ENCODE measurements around the gene P2RY6. TPM values are rescaled to one million over a fixed set of nuclear protein-coding genes. Genes with fewer than 3 reads are reported as not detected.

The P2RY6 gene
- total RNA-seq, 4 donors from 2014 or later, result 0.63 to 3.3 (median 0.90) TPM; not detected in 1

GRCh38 chr11:73308003-73308960 lies 36.1 kb downstream of the P2RY6 start, which contains the start of gene ARHGEF17:
Gene ARHGEF17, plus strand, starts transcription at chr11:73308276. Its CDS starts 363 bp downstream, at chr11:73308639.
- peak; percentile 49 to 52 for DNase-seq (ENCODE audit: low spot score in 2 of 2)
- Histone ChIP-seq H3K9me3 (no peaks in the 10 kb centered on the region), H3K4me1 (peaks cover 0 to 49% (median 32%) of the 10 kb centered on the region in 4 donors), H3K4me3 (peak within 1 kb of the TSS; percentile 71 to 90 (median 80)), H3K27me3 (no peaks in the 10 kb centered on the region), H3K27ac (peak within 1 kb of the TSS; percentile 94 to 99 (median 98)), H3K36me3 (peaks cover 0 to 13% (median 2%) of the 10 kb centered on the region in 3 donors)
- TF ChIP-seq EP300 (IDR thresholded peaks at IDR 0.05) (peak in 1 of 2 donors; percentile 62), POLR2A (IDR thresholded peaks at IDR 0.05) (no peak)
- WGBS, 2 donors, result 0 to 3% methylated on average over 47 to 48 of the region's 105 CpGs

- peak; percentile 82 to 89 for DNase-seq (ENCODE audit: low spot score in 2 of 2)
- H3K36me3 ChIP-seq, result peaks cover 0 to 13% (median 2%) of the 10 kb centered on the region in 3 donors
- peak overlapping the region; percentile 94 to 99 (median 98) for H3K27ac ChIP-seq
- no peaks in the 10 kb centered on the region for H3K27me3 ChIP-seq
- 3 to 4% methylated on average over 39 to 42 of the region's 78 CpGs for WGBS, 2 donors
- no peaks in the 10 kb centered on the region for H3K9me3 ChIP-seq
- TF ChIP-seq POLR2A (IDR thresholded peaks at IDR 0.05), result peak; percentile 65 to 78
- TF ChIP-seq CTCF (IDR thresholded peaks at IDR 0.05), result no peak
- peak in 1 of 2 donors; percentile 89 for TF ChIP-seq EP300 (IDR thresholded peaks at IDR 0.05)
- peak overlapping the region; percentile 71 to 90 (median 80) for H3K4me3 ChIP-seq
- H3K4me1 ChIP-seq, result peaks cover 0 to 59% (median 41%) of the 10 kb centered on the region in 4 donors
Observed at GRCh38 chr11:73308961-73309919, 37.1 kb downstream of the P2RY6 start.

- H3K27ac ChIP-seq, result peak overlapping the region; percentile 94 to 99 (median 98)
- H3K36me3 ChIP-seq, result peaks cover 0 to 13% (median 2%) of the 10 kb centered on the region in 3 donors
- H3K4me3 ChIP-seq, result peak overlapping the region; percentile 71 to 90 (median 80)
- TF ChIP-seq POLR2A (IDR thresholded peaks at IDR 0.05) (no peak), CTCF (IDR thresholded peaks at IDR 0.05) (no peak), EP300 (IDR thresholded peaks at IDR 0.05) (no peak)
- 76 to 83% methylated on average over 12 of the region's 16 CpGs for WGBS, 2 donors
- no peak for DNase-seq (ENCODE audit: low spot score in 2 of 2)
- H3K27me3 ChIP-seq, result no peaks in the 10 kb centered on the region
- peaks cover 0 to 67% (median 50%) of the 10 kb centered on the region in 4 donors for H3K4me1 ChIP-seq
- no peaks in the 10 kb centered on the region for H3K9me3 ChIP-seq
Observed at GRCh38 chr11:73310076-73310475, 37.9 kb downstream of the P2RY6 start.

- Histone ChIP-seq H3K27ac (peak overlapping the region; percentile 94 to 99 (median 98)), H3K36me3 (peaks cover 0 to 13% (median 2%) of the 10 kb centered on the region in 3 donors), H3K4me1 (peaks cover 0 to 75% (median 57%) of the 10 kb centered on the region in 4 donors), H3K4me3 (peak overlapping the region; percentile 36 to 90 (median 78)), H3K27me3 (no peaks in the 10 kb centered on the region), H3K9me3 (no peaks in the 10 kb centered on the region)
- 38 to 41% methylated on average over 9 to 15 of the region's 22 CpGs for WGBS, 2 donors
- no peak for DNase-seq (ENCODE audit: low spot score in 2 of 2)
- no peak for TF ChIP-seq CTCF (IDR thresholded peaks at IDR 0.05)
- TF ChIP-seq POLR2A (IDR thresholded peaks at IDR 0.05), result no peak
- no peak for TF ChIP-seq EP300 (IDR thresholded peaks at IDR 0.05)
Observed at GRCh38 chr11:73310661-73311393, 38.7 kb downstream of the P2RY6 start.
